Panc1 (cell line): ENCODE measurements around the gene YJU2.

Experiments
- POLR2AphosphoS5 ChIP-seq: IDR thresholded peaks from 2 replicates; pipeline ENCODE4 v1.6.1; 2012; ENCODE audit warnings: mild to moderate bottlenecking, low read depth, low read length, moderate library complexity
- SIN3A ChIP-seq: IDR thresholded peaks from 2 replicates; pipeline ENCODE4 v1.6.1; 2012; ENCODE audit warnings: low read depth, mild to moderate bottlenecking, low read length, moderate library complexity, borderline replicate concordance; ENCODE audit not compliant: insufficient read depth
- TCF7L2 ChIP-seq: IDR thresholded peaks from 2 replicates; pipeline ENCODE4 v1.6.1; 2011; ENCODE audit warnings: mild to moderate bottlenecking, low read depth, low read length, inconsistent platforms
- TF ChIP-seq, protein P1 (sequence below): fragments of 450-650 bp; IDR thresholded peaks from 2 replicates; pipeline ENCODE4 v1.5.1; 2017; ENCODE audit warnings: mild to moderate bottlenecking
- TF ChIP-seq, protein P2 (sequence below), 2 experiments: IDR thresholded peaks; 2 replicates each; pipeline ENCODE4 v1.6.1; 2011 to 2012; ENCODE audit warnings: low read depth in 2 of 2, control low read depth in 1 of 2, low read length in 1 of 2, mild to moderate bottlenecking in 1 of 2, moderate library complexity in 1 of 2; ENCODE audit not compliant: insufficient read depth in 1 of 2

DNA sequence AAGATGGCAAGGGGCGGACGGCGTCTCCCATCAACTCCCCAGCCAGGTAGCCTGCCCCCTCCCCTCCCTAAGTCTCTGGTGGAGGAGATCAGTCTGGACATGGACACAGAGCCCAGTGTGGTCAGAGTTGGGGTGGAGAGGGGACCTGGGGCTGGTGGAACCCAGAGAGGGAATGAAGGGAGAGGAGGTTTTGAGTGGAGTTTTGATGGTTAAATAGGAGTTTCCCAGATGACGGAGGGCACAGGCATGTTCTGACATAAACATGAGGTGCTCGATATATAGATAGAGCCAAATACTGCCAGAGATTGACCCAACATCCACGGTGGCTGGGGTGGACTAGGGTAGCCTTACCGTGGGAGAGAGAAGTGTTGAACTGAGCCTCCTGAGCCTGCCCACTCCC is 71.6 kb downstream of the YJU2 start:
- TF ChIP-seq, protein P1, sequence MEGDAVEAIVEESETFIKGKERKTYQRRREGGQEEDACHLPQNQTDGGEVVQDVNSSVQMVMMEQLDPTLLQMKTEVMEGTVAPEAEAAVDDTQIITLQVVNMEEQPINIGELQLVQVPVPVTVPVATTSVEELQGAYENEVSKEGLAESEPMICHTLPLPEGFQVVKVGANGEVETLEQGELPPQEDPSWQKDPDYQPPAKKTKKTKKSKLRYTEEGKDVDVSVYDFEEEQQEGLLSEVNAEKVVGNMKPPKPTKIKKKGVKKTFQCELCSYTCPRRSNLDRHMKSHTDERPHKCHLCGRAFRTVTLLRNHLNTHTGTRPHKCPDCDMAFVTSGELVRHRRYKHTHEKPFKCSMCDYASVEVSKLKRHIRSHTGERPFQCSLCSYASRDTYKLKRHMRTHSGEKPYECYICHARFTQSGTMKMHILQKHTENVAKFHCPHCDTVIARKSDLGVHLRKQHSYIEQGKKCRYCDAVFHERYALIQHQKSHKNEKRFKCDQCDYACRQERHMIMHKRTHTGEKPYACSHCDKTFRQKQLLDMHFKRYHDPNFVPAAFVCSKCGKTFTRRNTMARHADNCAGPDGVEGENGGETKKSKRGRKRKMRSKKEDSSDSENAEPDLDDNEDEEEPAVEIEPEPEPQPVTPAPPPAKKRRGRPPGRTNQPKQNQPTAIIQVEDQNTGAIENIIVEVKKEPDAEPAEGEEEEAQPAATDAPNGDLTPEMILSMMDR = no peak
- TF ChIP-seq SIN3A (no peak), POLR2AphosphoS5 (no peak), TCF7L2 (no peak)
- TF ChIP-seq, protein P2, sequence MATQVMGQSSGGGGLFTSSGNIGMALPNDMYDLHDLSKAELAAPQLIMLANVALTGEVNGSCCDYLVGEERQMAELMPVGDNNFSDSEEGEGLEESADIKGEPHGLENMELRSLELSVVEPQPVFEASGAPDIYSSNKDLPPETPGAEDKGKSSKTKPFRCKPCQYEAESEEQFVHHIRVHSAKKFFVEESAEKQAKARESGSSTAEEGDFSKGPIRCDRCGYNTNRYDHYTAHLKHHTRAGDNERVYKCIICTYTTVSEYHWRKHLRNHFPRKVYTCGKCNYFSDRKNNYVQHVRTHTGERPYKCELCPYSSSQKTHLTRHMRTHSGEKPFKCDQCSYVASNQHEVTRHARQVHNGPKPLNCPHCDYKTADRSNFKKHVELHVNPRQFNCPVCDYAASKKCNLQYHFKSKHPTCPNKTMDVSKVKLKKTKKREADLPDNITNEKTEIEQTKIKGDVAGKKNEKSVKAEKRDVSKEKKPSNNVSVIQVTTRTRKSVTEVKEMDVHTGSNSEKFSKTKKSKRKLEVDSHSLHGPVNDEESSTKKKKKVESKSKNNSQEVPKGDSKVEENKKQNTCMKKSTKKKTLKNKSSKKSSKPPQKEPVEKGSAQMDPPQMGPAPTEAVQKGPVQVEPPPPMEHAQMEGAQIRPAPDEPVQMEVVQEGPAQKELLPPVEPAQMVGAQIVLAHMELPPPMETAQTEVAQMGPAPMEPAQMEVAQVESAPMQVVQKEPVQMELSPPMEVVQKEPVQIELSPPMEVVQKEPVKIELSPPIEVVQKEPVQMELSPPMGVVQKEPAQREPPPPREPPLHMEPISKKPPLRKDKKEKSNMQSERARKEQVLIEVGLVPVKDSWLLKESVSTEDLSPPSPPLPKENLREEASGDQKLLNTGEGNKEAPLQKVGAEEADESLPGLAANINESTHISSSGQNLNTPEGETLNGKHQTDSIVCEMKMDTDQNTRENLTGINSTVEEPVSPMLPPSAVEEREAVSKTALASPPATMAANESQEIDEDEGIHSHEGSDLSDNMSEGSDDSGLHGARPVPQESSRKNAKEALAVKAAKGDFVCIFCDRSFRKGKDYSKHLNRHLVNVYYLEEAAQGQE (IDR thresholded peaks at IDR 0.05; ENCODE audit: insufficient read depth in 1 of 2, low read depth in 2 of 2, low read length in 1 of 2) = no peak
